LNCaP clone FGC (cell line): ENCODE measurements around the gene DAAM1.

Experiments used
- DNase-seq: peaks from one replicate; pipeline ENCODE4 v3.0.0-alpha.2; 2011; ENCODE audit warnings: low read depth
- H3K4me3 ChIP-seq: 2 replicates; pipeline ENCODE4 v1.5.1; 2011; ENCODE audit warnings: mild to moderate bottlenecking, low read depth, low read length, control low read depth
- CTCF ChIP-seq: IDR thresholded peaks from 2 replicates; pipeline ENCODE4 v1.5.1; 2012; ENCODE audit warnings: mild to moderate bottlenecking; ENCODE audit not compliant: control insufficient read depth, insufficient read depth; ENCODE audit errors: extremely low read depth

DAAM1 gene

GRCh38 chr14:59240356-59240755, 51.9 kb downstream of the DAAM1 start:
- TF ChIP-seq CTCF = no peak
- no peak overlapping the region for H3K4me3 ChIP-seq
- DNase-seq = no peak

GRCh38 chr14:59241121-59241520, 52.7 kb downstream of the DAAM1 start:
- no peak overlapping the region for H3K4me3 ChIP-seq
- no peak for DNase-seq
- no peak for TF ChIP-seq CTCF

GRCh38 chr14:59243174-59243573, 54.7 kb downstream of the DAAM1 start:
- H3K4me3 ChIP-seq = no peak overlapping the region
- DNase-seq = no peak
- TF ChIP-seq CTCF = no peak

- TF ChIP-seq CTCF = no peak
- H3K4me3 ChIP-seq = no peak overlapping the region
- peak; percentile 83 for DNase-seq
These were observed 56.1 kb downstream of the DAAM1 start for GRCh38 chr14:59244581-59244980.

- no peak for DNase-seq
- TF ChIP-seq CTCF = no peak
- H3K4me3 ChIP-seq = no peak overlapping the region
These were observed 57.4 kb downstream of the DAAM1 start for GRCh38 chr14:59245809-59246295.

GRCh38 chr14:59246566-59246965, 58.1 kb downstream of the DAAM1 start:
- TF ChIP-seq CTCF = no peak
- H3K4me3 ChIP-seq = no peak overlapping the region
- no peak for DNase-seq

GRCh38 chr14:59247801-59248584, 59.5 kb downstream of the DAAM1 start:
- TF ChIP-seq CTCF = no peak
- H3K4me3 ChIP-seq = no peak overlapping the region
- DNase-seq = no peak
